Cardiac septum (tissue), 1 donor: ENCODE results near the gene STRN4. TPM values are rescaled to one million over a fixed set of nuclear protein-coding genes. Genes with fewer than 3 reads are reported as not detected.
"Not testable (repeated sequence)": the region's sequence is repeated elsewhere in the genome, so short reads cannot be mapped to it uniquely, and the experiment has no call there.

Source experiments
- DNase-seq: peaks from one replicate; pipeline ENCODE4 v3.0.0-alpha.2; 2020; ENCODE audit warnings: low spot score
- intact Hi-C: fragments of 100-400 bp; cut with DNase I; formaldehyde crosslinking; loops from one replicate; pipeline ENCODE4 v1.14.0; 2022
- total RNA-seq: library from RNA; stranded (reverse); fragmentation: NEBNext Ultra II Directional; extraction: Animal tissue kit (Norgen Biotek cat#: 25700); gene quantifications from one replicate; pipeline ENCODE4 v1.2.1, GENCODE V29; 2021
- donor health status: DM: no; HTN: no; CAD: no.

Gene STRN4
- total RNA-seq, 1 donor from 2014 or later, result 54.2 TPM

GRCh38 chr19:46718157-46718933 is 27.9 kb downstream of the STRN4 start:
- DNase-seq, result no peak
- intact Hi-C loops, result no loop called here

DNA sequence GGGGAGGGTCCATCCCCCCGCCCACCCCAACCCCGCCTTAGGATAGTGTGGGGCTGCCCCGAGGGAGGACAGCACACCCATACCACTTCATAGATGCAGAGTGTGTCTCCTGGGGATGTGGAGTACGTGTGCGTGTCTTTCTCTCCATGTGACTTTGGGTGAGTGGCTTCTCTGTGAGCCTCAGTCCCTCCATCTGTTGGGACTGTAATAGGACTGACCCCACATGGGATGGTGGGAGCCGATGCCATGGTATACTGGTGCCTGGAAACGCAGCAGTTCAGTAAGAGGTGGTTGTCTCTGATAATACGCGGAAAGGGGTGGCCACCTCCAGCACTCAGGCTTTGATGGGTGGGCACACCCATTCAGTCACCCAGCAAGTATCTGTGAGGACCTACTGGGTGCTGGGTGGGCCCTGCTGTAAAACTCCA is 28.5 kb downstream of the STRN4 start:
- DNase-seq, result no peak
- intact Hi-C loops, result no loop called here

DNA sequence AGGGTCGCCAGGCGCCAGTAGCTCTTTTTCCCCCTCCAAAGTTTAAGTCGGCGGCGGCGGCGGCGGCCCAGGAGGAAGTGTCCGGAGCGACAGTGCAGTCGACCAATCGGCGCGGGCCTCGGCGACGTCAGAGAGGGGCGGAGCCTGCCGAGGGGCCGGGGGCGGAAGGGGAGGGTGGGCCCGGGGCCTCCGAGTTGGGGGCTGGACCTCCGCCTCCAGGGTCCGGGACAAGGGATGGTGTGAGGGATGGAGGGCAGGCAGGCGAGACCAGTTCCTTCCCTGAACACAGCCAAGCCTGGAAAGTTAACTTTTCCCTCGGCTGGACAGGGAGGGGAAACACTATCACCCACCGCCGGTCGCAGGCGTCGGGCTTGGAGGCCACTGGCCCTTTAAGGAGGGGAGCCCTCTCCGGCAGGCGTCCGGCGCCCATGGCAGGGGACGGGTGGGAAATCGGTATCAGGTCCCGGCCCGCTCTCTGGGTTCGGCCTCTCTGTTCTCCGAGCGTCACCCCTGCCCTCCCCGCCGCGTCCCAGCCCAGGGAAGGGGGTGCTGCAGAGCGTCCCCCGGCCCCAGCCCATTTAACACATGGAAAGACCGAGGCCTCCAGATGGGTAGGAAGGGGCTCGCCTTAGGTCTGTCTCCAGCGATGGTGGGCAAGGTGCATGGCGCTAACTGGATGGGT is 29.1 kb downstream of the STRN4 start, which contains the start of gene PRKD2:
Gene PRKD2 (minus strand): TSS at position 81 of the 682 bp plus-strand sequence. CDS start 744 bp downstream, outside the sequence.
- intact Hi-C loops, result no loop called here
- peak; percentile 96 for DNase-seq

- no peak for DNase-seq
- intact Hi-C loops, result no loop called here
Observed at GRCh38 chr19:46716672-46717033, 29.6 kb downstream of the STRN4 start.

- intact Hi-C loops, result no loop called here
- no peak for DNase-seq
Observed at GRCh38 chr19:46715975-46716671, 30.1 kb downstream of the STRN4 start.

GRCh38 chr19:46715620-46715974 is 30.7 kb downstream of the STRN4 start:
- intact Hi-C loops, result no loop called here
- DNase-seq, result no peak

GRCh38 chr19:46714444-46715106 is 31.7 kb downstream of the STRN4 start:
- no peak for DNase-seq
- intact Hi-C loops, result no loop called here

DNA sequence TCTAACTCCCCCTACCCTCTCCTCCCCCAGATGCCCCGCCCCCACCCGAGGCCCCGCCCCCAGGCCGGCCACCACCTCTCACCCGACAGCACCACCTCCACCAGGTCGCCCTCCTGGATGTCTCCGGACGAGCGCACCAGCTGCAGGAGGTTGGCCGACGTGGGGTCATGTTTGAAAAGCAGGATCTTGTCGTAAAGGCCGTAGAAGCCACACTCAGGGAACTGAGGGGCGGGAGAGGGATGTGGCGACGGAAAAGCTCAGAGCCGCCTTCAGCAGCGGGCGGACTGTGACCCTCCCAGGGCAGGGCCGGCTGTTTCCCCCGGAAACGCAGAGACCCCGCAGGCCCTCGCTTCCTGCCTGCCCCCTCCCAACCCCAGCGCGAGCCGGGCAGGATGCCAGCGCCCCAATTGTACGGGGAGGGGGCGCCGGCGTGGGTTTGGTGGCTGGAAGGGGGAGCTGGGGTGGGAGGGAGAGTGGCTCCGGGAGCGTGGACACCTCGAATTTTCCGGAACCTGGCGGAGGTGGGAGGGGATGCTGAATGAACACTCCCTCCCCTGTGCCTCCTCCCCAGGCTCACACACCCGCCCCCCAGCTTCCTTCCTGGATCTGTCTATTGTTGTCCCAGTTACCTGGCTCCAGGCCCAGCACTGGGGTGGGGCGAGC is 32.3 kb downstream of the STRN4 start:
- DNase-seq, result peak; percentile 97
- intact Hi-C loops, result no loop called here

DNA sequence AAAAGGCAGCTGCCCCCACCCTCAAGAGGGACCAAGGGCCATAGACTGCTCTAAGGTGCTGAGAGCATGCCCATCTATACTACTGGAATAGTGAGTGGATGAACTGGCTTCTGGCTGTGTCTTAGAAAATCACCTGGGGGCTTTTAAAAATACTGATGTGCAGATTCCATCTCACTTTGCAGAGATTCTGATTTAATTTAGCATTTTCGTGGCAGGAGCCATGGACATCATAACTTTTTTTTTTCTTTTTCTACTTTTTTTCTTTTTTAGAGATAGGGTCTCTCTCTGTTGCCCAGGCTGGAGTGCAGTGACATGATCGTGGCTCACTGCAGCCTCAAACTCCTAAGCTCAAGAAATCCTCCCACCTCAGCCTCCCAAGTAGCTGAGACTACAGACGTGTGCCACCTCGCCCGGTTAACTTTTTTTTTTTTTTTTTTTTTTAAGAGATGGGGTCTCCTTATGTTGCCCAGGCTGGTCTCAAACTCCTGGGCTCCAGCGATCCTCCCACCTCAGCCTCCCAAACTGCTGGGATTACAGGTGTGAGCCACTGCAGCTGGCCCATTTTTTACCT is 33.4 kb downstream of the STRN4 start:
- DNase-seq, intact Hi-C loops: not testable (repeated sequence)

GRCh38 chr19:46710687-46711086 is 35.6 kb downstream of the STRN4 start:
- intact Hi-C loops, result no loop called here
- no peak for DNase-seq

GRCh38 chr19:46704379-46705076 is 41.7 kb downstream of the STRN4 start:
- DNase-seq, result peak; percentile 89
- intact Hi-C loops, result loop anchor here (1.0 kb wide), 1 partner anchor 25 kb away; no protein-coding TSS in a partner anchor

DNA sequence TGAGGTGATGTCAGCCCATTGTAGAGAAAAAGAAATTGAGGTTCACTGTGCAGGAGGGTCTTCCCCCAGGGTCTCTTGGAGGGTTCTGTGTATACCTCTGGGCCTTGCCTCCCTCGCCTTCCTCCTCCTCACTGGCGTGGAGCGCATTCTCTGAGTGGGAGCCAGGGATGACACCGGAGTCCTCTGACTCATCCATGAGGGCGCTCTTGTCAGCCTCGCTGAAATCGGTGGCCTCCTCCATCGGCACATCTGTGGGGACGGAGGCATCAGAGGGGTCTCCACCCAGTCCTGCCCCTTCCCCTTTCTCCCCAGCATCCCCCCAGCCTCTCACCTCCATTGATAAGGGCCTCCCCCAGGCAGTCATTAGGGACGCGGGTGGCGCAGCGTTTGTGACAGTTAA is 45.5 kb downstream of the STRN4 start:
- intact Hi-C loops, result no loop called here

GRCh38 chr19:46698395-46699321 is 47.6 kb downstream of the STRN4 start:
- no peak for DNase-seq
- intact Hi-C loops, result no loop called here

More for the DNA sequence above, 45.5 kb downstream of the STRN4 start:
- DNase-seq, result no peak

DNA sequence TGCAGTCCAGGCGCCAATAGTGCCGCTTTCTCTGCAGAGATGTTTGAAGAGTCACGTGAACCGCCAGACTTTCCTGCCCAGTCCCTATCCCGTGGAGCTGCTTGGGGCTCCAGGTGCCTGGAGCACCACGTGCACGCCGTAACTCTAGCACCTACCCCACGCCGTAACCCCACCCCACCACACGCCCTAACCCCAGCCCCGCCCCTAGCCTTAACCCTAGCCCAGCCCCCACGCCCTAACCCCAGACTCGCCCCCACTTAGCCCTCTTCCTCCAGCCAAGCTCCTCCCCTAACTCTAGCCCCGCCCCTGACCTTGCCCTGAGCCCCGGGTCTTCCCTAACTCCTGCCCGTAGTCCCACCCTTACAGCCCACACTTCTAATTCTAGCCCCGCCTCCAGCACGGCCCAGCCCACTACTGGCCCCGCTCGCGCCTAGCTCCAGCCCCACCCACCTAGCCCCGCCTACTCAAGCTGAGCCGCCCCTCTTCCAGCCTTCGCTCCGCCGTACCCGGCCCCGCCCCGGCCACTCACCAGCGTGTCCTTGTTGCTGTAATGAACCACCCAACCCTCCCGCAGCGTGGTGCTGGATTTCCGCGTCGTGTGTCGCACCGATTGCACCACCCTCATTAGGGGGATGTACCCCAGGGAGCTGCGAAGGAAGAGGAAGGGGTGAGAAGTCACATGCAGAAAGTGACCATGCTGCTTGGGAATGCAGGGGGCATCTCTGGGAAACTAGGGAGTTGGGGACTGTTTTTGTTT is 48.9 kb downstream of the STRN4 start:
- intact Hi-C loops, result no loop called here
- DNase-seq, result peak; percentile 89

- intact Hi-C loops, result no loop called here
- no peak for DNase-seq
Observed at GRCh38 chr19:46696866-46697203, 49.4 kb downstream of the STRN4 start.

- DNase-seq, result no peak
- intact Hi-C loops, result no loop called here
Observed at GRCh38 chr19:46696052-46696451, 50.2 kb downstream of the STRN4 start.

GRCh38 chr19:46693760-46694159 is 52.5 kb downstream of the STRN4 start:
- DNase-seq, result no peak

More at GRCh38 chr19:46693760-46694159, 52.5 kb downstream of the STRN4 start:
- intact Hi-C loops, result no loop called here
